H1 (cell line): Measurements from ENCODE around the gene MRTFB.

ENCODE experiments used
- CBX8 ChIP-seq: fragments of 300-800, 300-1000 bp; sonication (generic); IDR thresholded peaks from 2 replicates; pipeline ENCODE4 v1.7.1; 2016; ENCODE audit warnings: low read depth, low read length, borderline replicate concordance
- CREB1 ChIP-seq: IDR thresholded peaks from 2 replicates; pipeline ENCODE4 v1.6.1; 2012; ENCODE audit warnings: inconsistent platforms
- EP300 ChIP-seq, 2 experiments: IDR thresholded peaks; 1 replicate in 1 of 2; 2 replicates in 1 of 2; pipeline ENCODE4 v1.6.1; 2011 to 2012; ENCODE audit warnings: low read depth in 2 of 2, low read length in 2 of 2, mild to moderate bottlenecking in 2 of 2, borderline replicate concordance in 1 of 2, inconsistent platforms in 1 of 2, moderate library complexity in 1 of 2
- EZH2 ChIP-seq: fragments of 200-600 bp; sonication (generic); IDR thresholded peaks from 2 replicates; pipeline ENCODE4 v1.7.1; 2012; ENCODE audit warnings: low read depth, mild to moderate bottlenecking, moderate library complexity, low read length, inconsistent platforms; ENCODE audit not compliant: severe bottlenecking
- JUN ChIP-seq: IDR thresholded peaks from 2 replicates; pipeline ENCODE4 v1.6.1; 2011; ENCODE audit warnings: low read depth, mild to moderate bottlenecking, improper control_type of control experiment, low read length
- POLR2A ChIP-seq, 2 experiments: IDR thresholded peaks; 1 replicate in 1 of 2; 2 replicates in 1 of 2; pipeline ENCODE4 v1.6.1; 2011; ENCODE audit warnings: low read depth in 2 of 2, low read length in 2 of 2, mild to moderate bottlenecking in 2 of 2; ENCODE audit errors: control extremely low read depth in 1 of 2
- POLR2AphosphoS5 ChIP-seq: IDR thresholded peaks from 2 replicates; pipeline ENCODE4 v1.6.1; 2011; ENCODE audit warnings: low read depth, low read length
- TCF12 ChIP-seq: IDR thresholded peaks from 2 replicates; pipeline ENCODE4 v1.6.1; 2011; ENCODE audit warnings: low read depth, mild to moderate bottlenecking, low read length
- TF ChIP-seq, protein P1 (sequence below): IDR thresholded peaks from 2 replicates; pipeline ENCODE4 v1.6.1; 2012; ENCODE audit warnings: inconsistent platforms
- TF ChIP-seq, protein P2 (sequence below), 3 experiments: IDR thresholded peaks; 1 replicate in 2 of 3; 2 replicates in 1 of 3; pipeline versions ENCODE4 v1.5.1 to v1.6.1; 2011; ENCODE audit warnings: low read length in 3 of 3, mild to moderate bottlenecking in 3 of 3, inconsistent platforms in 2 of 3, low read depth in 1 of 3, moderate library complexity in 1 of 3; ENCODE audit not compliant: insufficient read depth in 1 of 3; ENCODE audit errors: control extremely low read depth in 1 of 3

DNA sequence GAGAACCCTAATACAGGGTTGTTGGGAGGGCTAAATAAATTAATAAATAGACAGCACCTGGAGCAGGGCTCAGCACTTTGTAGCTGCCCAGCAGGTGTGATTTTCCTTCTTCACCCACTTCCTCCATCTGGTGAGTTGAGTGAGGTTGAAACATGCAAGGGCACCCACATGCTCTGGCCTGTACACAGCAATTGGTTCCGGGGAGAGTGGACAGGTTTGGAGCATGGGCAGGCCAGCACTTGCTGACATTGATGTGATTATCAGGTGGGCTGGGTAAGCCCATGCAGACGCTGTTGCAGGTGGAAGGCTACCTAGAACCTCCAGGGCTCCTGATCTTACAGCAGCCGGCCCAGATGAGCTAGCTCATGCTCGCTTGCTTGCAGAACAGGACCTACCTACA, 1.3 kb upstream of the MRTFB start:
- TF ChIP-seq POLR2A (IDR thresholded peaks at IDR 0.05; ENCODE audit: control extremely low read depth in 1 of 2, low read depth in 2 of 2, low read length in 2 of 2) (no peak), CBX8 (no peak), TCF12 (no peak), POLR2AphosphoS5 (no peak), JUN (no peak), CREB1 (no peak), EZH2 (no peak), EP300 (IDR thresholded peaks at IDR 0.05; ENCODE audit: borderline replicate concordance in 1 of 2, low read depth in 2 of 2, low read length in 2 of 2) (no peak)
- TF ChIP-seq, protein P1, sequence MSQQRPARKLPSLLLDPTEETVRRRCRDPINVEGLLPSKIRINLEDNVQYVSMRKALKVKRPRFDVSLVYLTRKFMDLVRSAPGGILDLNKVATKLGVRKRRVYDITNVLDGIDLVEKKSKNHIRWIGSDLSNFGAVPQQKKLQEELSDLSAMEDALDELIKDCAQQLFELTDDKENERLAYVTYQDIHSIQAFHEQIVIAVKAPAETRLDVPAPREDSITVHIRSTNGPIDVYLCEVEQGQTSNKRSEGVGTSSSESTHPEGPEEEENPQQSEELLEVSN: no peak
- TF ChIP-seq, protein P2, sequence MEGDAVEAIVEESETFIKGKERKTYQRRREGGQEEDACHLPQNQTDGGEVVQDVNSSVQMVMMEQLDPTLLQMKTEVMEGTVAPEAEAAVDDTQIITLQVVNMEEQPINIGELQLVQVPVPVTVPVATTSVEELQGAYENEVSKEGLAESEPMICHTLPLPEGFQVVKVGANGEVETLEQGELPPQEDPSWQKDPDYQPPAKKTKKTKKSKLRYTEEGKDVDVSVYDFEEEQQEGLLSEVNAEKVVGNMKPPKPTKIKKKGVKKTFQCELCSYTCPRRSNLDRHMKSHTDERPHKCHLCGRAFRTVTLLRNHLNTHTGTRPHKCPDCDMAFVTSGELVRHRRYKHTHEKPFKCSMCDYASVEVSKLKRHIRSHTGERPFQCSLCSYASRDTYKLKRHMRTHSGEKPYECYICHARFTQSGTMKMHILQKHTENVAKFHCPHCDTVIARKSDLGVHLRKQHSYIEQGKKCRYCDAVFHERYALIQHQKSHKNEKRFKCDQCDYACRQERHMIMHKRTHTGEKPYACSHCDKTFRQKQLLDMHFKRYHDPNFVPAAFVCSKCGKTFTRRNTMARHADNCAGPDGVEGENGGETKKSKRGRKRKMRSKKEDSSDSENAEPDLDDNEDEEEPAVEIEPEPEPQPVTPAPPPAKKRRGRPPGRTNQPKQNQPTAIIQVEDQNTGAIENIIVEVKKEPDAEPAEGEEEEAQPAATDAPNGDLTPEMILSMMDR (IDR thresholded peaks at IDR 0.05; ENCODE audit: control extremely low read depth in 1 of 3, insufficient read depth in 1 of 3, low read depth in 1 of 3, low read length in 3 of 3): no peak
